GM19395 (cell line): ENCODE data around the gene USP6.
"Not testable (repeated sequence)": the region's sequence is repeated elsewhere in the genome, so short reads cannot be mapped to it uniquely, and the experiment has no call there.

Experiments
- ATAC-seq: cut with Tn5 transposase; IDR thresholded peaks from one replicate; pipeline ENCODE4 v1.9.1; 2021; ENCODE audit warnings: mild to moderate bottlenecking, moderate library complexity; ENCODE audit not compliant: unreplicated experiment

USP6 gene

DNA sequence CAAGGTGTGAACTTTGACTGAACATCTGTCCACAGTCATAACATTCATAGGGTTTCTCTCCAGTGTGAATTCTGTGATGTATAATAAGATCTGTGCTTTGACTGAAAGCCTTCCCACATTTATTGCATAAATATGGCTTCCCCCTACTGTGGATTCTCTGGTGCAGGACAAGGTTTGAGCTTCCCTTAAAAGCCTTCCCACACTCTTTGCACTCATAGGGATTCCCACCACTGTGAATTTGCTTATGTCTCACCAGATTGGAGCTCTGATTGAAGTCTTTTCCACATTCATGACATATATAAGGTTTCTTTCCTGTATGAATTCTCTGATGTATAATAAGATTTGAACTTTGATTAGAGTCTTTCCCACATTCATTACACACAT is 67.6 kb downstream of the USP6 start:
- no peak for ATAC-seq

- ATAC-seq, result no peak
These were observed 68.5 kb downstream of the USP6 start for GRCh38 chr17:5184288-5184687.

DNA sequence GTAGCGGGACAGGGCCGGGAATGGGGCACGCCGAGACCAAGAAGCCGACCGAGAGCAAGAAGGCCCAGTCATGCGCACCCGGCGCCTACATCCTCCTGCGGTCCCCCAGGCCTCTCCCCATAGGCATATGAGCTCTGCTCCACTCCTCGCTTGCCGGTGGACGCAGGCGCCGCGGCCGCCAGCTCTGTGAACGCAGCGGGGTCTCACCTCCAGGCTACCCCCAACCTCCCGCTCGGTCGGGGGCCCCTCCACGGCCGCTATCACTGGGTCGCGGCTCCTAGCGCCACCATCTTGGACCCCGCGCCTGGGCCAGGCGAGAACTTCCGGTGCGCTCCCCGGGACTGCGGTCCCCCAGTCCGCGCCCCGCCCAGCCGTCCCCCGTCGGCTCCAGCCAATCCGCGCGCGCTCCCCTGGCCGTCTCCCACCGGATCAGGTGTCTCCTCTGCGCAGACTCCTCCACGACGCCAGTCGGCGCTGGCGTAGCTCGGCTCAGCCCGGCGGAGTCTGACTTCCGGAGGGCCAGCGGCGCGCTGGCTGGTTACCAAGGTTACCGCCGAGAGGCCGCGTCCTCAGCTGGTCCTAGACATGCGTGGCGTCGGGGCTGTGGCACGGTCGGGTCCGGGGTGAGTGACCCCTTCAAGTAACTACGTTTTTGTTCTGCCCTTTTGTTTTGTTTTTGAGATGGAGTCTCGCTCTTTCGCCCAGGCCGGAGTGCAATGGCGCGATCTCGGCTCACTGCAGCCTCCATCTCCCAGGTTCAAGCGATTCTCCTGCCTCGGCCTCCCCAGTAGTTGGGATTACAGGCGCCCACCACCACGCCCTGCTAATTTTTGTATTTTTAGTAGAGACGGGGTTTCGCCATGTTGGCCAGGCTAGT is 75.9 kb downstream of the USP6 start, which contains the start of gene ZNF594:
Gene ZNF594 (minus strand): TSS at position 328 of the 877 bp plus-strand sequence. CDS start 7,612 bp downstream, outside the sequence.
- ATAC-seq, result peak; percentile 94

DNA sequence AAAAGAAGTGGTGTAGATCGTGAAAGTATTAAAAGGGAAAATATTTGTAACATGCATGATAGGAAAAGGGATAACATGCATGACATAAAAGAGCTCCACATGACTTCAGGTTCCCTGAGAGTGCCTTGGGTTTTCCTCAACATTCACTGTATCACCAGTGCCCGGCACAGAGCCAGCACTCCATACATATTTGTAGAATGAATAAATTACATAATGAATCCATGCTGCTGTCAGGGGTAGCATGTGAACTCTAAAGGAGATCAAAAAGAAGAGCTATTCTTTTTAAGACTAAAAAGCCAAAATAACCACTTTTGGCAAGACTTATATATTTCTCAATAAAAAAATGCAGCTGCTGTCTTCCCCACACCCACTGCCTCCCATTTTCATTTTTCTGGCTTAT is 78.5 kb downstream of the USP6 start:
- no peak for ATAC-seq

GRCh38 chr17:5198472-5198871 is 82.6 kb downstream of the USP6 start:
- no peak for ATAC-seq

- no peak for ATAC-seq
These were observed 84.5 kb downstream of the USP6 start for GRCh38 chr17:5200360-5200759.

DNA sequence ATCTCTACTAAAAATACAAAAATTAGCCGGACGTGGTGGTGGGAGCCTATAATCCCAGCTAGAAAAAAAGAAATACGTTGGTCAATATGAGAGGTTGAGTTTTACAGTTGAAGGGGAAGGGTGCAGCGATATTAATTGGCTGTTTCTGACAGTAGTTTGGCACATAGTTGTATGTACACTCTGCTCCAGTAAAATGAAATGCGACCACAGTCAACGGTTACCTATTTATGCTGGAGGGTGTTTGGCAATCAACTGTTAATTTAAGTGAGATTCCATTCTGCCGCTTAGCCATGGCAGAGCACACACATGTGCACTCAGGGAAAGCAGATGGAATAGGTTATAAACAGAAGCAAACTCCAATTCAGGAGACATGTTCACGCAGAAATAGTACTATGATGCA is 85.2 kb downstream of the USP6 start:
- ATAC-seq, result no peak

- ATAC-seq, result no peak
These were observed 87.5 kb downstream of the USP6 start for GRCh38 chr17:5203178-5203907.

DNA sequence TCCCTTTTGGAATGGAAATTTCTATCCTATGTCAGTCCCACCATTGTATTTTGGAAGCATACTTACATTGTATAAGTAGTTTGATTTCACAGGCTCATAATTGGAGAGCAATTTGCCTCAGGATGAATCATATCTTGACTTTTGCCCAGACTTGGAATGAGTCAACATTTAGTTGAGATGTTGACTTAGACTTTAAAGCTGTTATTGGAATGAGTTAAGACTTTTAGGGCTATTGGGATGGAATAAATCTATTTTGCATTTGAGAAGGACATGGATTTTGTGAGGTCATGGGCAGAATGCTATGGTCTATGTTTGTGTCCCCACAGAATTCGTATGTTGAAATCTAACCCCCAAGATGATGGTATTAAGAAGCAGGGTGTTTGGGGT is 88.1 kb downstream of the USP6 start:
- ATAC-seq, result no peak

DNA sequence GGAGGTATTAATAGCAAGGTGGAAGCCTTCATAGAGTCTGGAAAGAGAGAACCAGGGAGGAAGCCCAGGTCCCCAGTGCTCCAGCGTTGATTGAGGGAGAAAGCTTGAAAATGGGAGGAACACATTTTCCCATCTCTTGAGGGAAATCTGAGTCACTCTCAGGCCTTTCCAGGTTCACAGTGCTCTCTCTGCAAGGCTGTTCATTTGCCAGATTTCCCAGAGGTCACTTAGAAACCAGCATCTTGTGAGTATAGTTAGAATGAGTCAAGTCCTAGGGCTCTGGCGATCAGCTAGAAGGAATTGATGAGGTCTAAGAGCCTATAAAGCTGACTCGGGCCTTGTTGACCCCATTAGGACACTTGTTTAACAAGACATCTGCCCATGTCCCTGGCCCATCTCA is 93.6 kb downstream of the USP6 start:
- no peak for ATAC-seq

DNA sequence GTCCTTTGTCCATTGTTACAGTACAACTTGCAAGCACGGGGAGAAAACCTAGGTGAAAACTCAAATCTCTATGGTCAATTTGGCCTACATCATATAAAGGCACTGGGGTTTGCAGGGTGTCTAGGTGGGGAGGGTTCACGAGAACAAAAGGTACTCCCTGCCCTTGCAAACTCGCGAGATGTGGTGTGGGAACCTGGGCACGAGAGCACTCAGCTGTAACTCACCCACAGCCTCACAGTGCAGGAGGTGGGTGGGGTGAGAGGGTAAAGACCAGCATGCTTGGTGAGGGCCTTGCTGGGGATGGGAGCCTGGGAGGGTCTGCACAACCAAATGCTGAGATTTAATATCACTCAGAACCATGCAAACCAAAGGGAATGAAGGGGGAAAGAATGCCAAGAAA is 94.3 kb downstream of the USP6 start:
- ATAC-seq, result no peak

- ATAC-seq, result no peak
These were observed 94.9 kb downstream of the USP6 start for GRCh38 chr17:5210614-5211252.

GRCh38 chr17:5211458-5211857 is 95.6 kb downstream of the USP6 start:
- no peak for ATAC-seq

GRCh38 chr17:5217562-5217961 is 101.7 kb downstream of the USP6 start:
- not testable (repeated sequence) for ATAC-seq

GRCh38 chr17:5219536-5219935 is 103.7 kb downstream of the USP6 start:
- ATAC-seq, result no peak

DNA sequence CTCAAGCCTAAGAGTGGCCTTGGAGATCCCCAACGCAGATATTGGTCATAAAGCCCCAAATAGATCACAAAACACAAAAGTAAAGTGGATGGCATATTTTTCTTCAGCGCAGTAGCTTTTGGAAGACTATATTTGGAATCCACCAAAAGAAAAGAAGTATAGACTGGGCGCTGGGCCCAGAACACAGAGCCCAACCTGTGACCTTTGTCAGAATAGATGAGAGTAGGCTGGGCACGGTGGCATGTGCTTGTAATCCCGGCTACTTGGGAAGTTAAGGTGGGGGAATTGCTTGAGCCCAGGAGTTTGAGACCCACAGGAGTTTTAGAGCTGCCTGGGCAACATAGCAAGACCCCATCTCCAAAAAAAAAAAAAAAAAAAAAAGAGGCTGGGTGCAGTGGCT is 104.2 kb downstream of the USP6 start:
- ATAC-seq, result no peak

DNA sequence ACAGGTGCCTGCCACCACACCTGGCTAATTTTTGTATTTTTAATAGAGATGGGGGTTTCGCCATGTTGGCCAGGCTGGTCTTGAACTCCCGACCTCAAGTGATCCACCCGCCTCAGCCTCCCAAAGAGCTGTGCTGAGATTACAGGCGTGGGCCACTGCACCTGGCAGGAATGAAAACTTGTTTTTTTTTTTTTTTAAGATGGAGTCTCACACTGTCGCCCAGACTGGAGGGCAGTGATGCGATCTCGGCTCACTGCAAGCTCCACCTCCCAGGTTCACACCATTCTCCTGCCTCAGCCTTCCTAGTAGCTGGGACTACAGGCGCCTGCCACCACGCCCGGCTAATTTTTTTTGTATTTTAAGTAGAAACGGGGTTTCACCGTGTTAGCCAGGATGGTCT is 106.1 kb downstream of the USP6 start:
- ATAC-seq, result not testable (repeated sequence)
